AG20443 (cell line): ENCODE results near the gene SPG21.
"Not testable (repeated sequence)": the region's sequence is repeated elsewhere in the genome, so short reads cannot be mapped to it uniquely, and the experiment has no call there.

Experiments used
- DNase-seq: peaks from one replicate; pipeline ENCODE4 v3.0.0; 2012; ENCODE audit warnings: low spot score, mixed read lengths

SPG21 gene

DNA sequence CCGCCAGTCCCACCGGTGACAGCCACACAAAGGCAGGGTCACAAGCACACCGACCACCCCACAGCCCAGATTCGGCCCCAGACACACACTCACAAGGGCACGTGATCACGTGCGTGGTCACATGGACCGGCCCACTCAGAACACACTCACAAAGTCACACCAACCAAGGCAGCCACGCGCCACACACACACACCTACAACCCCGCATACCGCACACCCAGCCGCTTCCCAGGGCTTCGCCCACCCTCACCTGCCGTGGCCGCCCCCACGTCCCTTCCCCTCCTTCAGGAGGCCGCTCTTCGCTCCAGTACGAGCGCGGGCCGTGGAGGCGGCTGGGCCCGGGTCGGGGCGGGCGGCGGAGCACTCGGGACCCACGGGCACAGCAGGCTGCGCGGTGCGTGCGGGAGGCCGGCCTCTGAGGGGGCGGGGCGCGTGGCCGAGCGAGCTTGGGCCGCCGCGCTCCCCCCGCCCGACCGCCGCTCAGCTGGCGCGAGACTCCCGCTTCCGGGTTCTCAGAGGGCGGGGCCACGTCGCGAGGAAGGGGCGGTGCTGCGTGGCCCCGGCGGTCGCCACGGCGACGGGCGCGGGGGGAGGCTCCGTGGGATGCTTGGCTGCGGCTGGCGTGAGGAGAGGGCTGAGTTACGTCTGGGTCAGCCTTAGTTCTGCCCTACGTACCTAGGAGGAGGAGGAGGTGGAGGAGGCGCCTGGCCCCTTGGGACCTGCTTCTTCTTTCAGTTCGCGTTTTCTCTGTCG, at the start of gene SPG21:
SPG21 (minus strand) TSS at position 499 of the 752 bp plus-strand sequence. CDS start 6,345 bp downstream, outside the sequence.
- peak; percentile 99 for DNase-seq

GRCh38 chr15:65038836-65039235, 49.1 kb upstream of the SPG21 start:
- DNase-seq, result no peak

- DNase-seq, result no peak
These were observed 48.7 kb upstream of the SPG21 start for GRCh38 chr15:65038428-65038827.

DNA sequence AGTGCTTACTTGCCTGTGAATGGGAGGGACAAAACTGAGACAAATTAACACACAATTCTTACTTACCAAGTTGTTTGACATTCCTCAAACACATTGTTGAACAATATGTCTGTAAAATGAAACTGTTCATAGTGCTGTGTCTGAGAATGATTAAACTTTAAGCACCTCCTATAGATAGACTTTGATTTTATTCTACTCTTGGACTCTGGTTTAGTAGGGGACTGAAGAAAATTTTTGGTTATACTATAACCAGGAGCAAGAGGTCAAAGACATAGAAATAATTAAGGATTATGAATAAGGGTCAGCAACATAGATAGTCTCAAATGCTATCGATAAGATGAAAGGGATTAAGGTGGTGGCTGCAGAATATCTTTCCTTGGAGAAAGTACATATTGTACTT, 47.6 kb upstream of the SPG21 start:
- no peak for DNase-seq

DNA sequence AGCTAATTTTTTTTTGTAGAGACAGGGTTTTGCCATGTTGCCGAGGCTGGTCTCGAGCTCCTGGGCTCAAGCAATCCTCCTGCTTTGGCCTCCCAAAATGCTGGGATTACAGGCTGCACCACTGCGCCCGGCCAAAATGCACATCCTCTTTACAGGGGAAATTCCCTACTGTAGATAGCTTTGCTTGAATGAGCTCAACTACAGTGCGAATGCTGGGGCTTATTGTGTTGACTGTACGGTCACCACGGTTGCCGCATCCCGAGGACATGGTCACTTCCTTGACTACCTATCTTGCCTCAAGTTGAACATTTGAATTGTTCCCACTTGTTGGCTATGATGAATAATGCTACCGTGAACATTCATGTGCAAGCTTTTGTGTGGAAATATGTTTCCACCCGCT, 45.0 kb upstream of the SPG21 start:
- DNase-seq, result no peak

DNA sequence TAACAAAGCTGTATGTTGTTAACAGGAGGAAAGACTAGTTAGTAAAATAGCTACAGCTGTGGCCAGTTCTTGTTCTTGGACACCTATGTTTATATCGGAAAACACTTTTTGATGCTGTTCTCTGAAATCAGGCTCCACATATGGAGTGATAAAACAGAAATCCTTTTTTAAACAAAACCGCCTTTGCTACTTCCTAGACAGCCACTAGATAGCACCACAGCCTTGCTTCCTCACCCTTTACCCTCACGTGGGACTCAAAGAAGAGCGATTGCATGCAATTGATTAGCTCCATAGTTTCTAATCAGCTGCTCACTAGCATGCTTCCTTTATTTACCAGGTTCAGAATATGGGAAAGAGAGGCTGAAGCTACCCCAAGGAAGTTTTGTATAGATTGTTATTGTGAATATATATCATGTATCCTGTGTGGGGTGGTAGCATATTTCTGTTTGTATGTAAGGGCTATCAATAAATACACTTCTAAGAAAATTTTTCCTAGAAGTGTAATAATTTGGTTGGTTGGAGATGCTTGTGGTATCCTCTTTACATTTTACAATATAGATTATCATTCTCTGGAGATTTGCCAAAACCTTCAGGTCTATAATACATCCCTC, 44.0 kb upstream of the SPG21 start:
- peak; percentile 70 for DNase-seq

DNA sequence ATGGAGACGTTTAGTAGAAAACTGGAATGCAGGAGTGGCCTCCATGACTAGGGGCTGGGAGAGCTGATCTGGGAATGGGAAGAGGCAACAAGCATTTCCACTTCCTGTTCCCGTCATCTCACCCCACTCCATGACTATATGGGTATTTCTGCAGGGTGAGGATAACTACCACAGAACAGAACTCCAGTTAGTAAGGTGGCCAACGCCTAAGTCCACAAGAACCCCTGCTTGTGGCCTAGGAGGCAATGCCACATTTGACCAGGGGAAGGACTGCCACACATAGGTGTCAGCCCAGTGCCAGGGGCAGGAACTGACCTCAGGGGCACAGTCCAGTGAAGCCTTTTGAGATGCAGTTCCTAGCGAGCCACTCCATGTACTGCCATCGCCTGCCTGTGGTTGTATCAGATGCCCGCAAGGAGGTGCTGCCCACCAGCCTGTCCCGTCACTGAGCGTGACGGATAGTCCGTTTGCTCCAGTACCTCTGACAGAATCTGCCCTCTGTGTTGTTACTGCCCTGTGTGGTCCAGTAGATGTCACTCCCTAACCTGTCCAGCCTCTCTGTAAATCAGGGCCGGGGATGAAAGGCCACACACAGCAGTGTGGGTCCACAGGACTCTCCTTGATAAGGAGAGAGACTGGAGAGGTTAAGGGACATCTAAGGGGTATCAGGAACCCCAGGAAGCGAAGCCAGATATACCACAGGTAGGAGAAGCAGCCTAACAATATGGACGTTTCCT, 43.3 kb upstream of the SPG21 start:
- DNase-seq, result peak; percentile 49

- DNase-seq, result no peak
These were observed 40.1 kb upstream of the SPG21 start for GRCh38 chr15:65029736-65030208.

GRCh38 chr15:65028921-65029735, 39.4 kb upstream of the SPG21 start, which contains the start of gene MTFMT:
MTFMT (minus strand) TSS chr15:65029639; CDS start chr15:65029613, 26 bp downstream.
- DNase-seq, result peak; percentile 100

DNA sequence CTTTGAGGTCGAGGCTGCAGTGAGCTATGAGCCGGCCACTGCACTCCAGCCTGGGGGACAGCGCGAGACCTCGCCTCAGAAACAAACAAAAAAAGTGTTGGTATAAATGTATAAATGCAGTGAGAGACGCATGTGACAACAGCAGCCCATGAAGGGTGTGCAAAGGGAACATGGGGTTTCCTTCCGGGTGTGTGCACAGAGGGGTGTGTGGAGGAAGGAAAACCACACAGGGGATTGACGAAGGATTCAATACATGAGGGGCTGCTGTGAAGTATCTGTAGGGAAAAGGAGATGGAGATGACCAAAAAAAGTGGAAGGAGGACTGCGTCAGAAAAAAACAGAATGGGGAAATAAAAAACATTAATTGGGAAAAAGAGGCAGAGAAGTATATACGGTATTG, 38.6 kb upstream of the SPG21 start:
- no peak for DNase-seq

DNA sequence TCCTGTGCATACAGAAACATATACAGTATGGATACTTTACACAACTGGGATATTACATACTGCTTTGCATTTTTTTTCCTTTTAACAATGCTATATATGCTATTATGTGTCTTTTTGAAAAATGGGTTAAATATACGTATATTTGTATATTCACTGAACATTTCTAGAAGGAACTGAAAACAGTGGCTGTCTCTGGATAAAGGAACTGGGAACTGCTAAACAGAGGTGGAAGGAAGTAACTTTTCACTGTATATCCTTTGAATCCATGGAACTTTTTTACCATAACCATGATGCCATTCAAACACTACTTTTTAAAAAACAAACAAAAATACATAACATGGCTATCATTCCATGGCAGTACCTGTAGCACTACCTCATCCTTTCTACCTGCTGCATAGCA, 37.9 kb upstream of the SPG21 start:
- no peak for DNase-seq

DNA sequence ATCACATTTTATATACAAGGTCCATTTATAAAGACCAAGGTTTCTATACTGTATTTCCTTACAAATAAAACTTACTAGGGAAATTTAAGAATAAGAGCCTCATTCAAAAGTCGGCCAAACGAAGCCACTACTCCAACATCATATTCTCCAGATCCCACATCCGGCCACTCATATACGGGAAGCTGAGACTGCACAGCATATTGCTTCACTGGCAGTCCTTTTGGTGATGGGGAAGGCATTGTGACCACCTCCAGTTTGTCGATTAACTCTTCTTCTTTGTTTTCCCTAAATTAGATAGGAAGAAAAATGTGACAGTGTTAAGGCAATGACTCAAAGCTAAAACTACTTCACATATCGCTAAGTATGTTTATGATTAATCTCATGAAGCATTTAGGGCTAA, 37.0 kb upstream of the SPG21 start:
- DNase-seq, result no peak

DNA sequence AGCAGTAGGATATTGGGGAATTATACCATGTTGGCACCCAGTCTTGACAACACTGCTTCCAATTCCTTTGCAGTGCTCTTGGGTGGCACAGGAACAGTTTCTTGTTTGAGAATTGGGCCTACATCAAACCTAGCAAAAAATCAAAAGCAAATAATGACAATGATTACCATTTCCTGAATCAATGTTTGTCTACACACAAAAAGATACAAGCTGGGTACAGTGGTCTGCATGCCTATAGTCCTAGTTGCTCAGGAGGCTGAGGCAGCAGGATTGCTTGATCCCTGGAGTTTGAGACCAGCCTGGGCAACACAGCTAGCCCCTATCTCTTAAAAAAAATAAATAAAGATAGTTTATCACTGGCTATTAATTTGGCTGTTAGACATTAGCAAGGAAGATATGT, 31.8 kb upstream of the SPG21 start:
- DNase-seq, result no peak

- no peak for DNase-seq
These were observed 30.7 kb upstream of the SPG21 start for GRCh38 chr15:65020419-65020818.

DNA sequence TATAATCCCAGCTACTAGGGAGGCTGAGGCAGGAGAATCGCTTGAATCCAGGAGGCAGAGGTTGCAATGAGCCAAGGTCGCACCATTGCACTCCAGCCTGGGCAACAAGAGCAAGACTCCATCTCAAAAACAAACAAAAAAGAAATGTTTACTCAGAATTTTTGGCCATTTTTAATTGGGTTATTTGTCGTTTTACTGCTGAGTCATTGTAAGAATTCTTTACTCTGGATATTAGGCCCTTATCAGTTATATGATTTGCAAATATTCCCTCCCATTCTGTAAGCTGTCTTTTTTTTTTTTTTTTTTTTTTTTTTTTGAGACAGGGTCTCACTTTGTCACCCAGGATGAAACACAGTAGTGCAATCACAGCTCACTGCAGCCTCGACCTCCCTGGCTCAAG, 21.5 kb upstream of the SPG21 start:
- DNase-seq, result not testable (repeated sequence)

GRCh38 chr15:65008983-65009382, 19.3 kb upstream of the SPG21 start:
- DNase-seq, result no peak

DNA sequence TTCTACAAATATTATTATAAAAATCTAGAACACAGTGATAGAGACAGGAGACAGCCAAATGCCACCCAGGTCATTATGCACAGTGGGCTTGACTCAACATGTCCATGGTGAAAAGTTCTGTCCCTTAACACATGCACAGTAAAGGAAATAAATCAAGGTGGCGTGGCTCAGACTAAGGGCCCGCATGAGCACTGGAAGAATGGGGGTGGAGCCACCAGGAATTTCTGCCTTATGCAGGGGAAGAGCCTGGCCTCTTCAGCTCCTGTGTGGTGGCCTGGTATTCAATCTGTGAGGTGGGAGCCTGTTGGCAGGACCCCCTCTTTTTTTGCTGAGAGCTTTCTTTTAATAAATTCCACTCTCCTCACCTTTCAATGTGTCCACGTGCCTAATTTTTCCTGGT, 17.2 kb upstream of the SPG21 start:
- no peak for DNase-seq

- DNase-seq, result no peak
These were observed 15.3 kb upstream of the SPG21 start for GRCh38 chr15:65004993-65005392.

DNA sequence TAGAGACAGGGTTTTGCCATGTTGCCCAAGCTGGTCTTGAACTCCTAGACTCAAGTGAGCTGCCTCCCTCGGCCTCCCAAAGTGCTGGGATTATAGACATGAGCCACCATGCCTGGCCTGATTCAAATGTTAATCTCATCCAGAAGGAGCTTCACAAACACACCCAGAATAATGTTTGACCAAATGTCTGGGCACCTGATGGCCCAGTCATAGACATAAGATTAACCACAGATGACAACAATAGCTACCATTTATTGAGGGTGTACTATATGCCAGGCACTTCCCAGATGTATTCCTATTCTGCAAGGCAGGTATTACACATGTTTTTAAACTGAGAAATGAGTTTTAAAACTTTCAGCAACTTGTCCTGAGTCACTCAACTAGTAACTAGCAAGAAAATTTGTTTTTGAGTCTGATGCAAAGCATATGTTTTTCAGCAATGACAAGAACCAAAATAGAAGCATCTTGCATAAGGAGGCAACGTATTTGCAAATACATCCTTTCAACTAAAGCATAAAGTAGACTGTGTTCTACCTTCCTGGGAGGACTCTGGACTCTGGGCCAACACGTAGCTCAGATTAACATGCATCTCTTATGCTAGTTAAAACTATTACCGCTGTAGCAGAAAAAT, 8.1 kb upstream of the SPG21 start:
- DNase-seq, result no peak

GRCh38 chr15:64997066-64997465, 7.4 kb upstream of the SPG21 start:
- no peak for DNase-seq

- DNase-seq, result no peak
These were observed 3.6 kb upstream of the SPG21 start for GRCh38 chr15:64993290-64993689.
